Suppressor macrophage (primary cell): Measurements from ENCODE around the gene RTCB.
"Not testable (repeated sequence)": the region's sequence is repeated elsewhere in the genome, so short reads cannot be mapped to it uniquely, and the experiment has no call there.

ENCODE experiments used
- DNase-seq, 4 experiments: peaks; one replicate each; pipeline ENCODE4 v3.0.0-alpha.2; 2020 to 2022

RTCB gene

GRCh38 chr22:32389685-32390084 lies 22.4 kb downstream of the RTCB start:
- DNase-seq, result peak; percentile 2 to 55 (median 28)

DNA sequence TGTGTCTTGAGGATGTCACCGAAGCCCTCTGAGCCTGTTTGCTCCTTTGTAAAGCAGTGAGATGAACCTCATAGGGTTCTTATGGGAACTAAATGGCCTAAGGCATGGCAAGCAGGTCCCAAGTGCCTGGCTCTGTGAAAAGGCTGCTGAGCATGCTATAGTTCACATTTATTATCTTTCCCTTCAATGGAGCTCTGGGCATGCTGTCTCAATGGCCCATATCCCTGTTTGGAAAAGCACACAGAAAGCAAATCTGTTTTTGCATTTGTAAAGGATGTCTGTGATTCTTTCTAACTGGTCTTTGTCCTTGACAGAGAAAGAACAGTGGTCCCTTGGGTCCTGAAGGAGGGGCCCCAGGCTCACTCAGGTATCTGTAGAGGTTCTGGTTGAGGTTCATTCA lies 26.4 kb downstream of the RTCB start:
- no peak for DNase-seq

DNA sequence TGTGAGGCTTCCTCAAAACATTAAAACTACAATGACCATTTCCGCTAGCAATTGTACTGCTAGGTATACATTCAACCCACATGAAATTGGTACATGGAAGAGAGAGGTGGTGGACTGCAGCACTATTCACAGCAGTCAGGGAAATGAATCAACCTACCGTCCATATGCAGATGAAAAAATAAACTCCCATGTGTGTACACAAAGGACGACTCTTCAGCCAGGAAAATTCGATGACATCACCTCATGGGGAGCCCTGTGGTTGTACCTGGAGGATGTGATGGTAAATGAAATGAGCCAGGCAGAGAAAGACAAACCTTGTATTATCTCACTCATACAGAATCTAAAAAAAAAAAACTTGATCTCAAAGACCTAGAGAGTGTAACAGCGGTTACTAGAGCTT lies 31.1 kb downstream of the RTCB start:
- no peak for DNase-seq

GRCh38 chr22:32378707-32379272 lies 33.3 kb downstream of the RTCB start:
- DNase-seq, result peak; percentile 55 to 64 (median 58)

GRCh38 chr22:32376681-32377080 lies 35.4 kb downstream of the RTCB start:
- no peak for DNase-seq

- no peak for DNase-seq
Observed at GRCh38 chr22:32375678-32376450, 36.2 kb downstream of the RTCB start.

GRCh38 chr22:32364210-32364609 lies 47.8 kb downstream of the RTCB start:
- no peak for DNase-seq

GRCh38 chr22:32361257-32361656 lies 50.8 kb downstream of the RTCB start:
- DNase-seq, result no peak

DNA sequence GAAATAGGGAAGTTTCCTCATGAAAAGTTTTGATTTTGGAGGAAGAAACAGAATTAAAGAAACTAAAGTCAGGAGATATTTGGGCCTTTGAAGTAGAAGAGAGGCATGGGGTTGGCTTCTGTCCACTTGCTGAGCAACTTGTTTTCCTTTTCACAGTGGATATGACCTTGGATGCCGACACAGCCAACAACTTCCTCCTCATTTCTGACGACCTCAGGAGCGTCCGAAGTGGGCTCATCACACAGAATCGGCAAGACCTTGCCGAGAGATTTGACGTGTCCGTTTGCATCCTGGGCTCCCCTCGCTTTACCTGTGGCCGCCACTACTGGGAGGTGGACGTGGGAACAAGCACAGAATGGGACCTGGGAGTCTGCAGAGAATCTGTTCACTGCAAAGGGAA lies 52.0 kb downstream of the RTCB start:
- DNase-seq, result not testable (repeated sequence)

GRCh38 chr22:32357567-32357966 lies 54.5 kb downstream of the RTCB start, which contains the start of gene RFPL3:
Gene RFPL3 (plus strand): TSS chr22:32357867. CDS start chr22:32358072, 205 bp downstream.
- DNase-seq, result not testable (repeated sequence)

GRCh38 chr22:32355760-32356159 lies 56.3 kb downstream of the RTCB start:
- no peak for DNase-seq

DNA sequence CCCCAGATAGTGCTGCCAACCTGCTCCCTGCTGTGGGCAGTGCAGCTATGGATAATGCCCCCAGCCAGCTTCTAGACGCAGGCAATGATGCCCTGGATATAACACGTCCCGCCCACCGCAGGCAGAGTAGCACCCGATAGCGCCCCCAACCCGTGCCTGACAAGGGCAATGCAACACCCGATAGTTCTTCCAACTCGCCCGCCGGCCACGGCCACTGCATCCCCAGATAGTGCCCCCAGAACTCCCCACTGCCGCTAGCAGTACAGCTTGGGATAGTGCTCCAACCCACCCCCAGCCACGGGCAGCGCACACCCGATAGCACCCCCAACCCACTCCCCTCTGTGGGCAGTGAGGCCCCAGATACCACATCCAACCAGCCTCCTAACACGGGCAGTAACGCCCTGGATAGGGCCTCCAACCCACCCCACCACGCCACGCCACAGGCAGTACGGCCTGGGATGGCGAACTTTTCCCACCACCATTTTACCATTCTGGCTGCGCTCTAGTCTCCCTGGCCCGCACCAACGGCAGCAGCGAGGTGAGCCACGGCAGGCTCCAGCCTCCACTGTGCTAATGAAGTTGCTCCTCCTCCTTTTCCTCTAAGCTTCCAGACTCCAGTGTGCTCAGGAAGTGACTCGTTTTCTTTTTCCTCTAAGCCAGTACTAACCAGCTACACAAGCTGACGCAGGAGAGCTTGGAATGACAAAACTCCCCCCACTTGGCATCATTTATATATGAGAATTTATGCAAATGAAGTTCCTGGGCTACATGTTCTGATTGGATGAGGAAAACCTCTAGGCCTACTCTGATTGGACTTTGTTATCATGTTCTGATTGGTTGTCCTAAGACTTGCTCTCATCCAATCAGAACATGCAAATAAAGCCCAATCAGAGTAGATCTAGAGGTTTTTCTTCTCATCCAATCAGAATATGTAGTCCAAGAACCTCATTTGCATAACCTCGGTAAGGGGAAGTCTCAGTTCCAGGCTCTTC lies 57.4 kb downstream of the RTCB start:
- peak in 1 of 4 experiments; percentile 2 for DNase-seq

GRCh38 chr22:32353840-32354239 lies 58.2 kb downstream of the RTCB start:
- no peak for DNase-seq

DNA sequence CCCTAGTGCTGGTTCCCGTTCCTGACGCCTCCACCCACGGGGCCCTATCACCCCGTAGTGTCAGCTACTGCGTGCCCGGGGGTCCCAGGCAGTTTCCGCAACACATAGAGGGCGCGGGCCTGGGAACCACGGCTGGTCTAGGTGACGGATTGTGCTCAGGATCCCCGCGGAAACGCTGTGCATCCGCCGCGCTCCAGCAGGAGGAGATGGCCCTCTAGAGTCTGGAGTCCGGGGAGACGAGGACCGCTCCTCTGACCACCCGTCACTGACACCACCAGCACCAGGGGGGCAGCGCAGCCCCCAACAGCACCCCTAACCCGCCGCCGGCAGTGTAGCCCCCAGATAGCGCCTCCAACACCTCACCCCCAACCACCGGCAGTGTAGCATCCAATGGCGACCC lies 58.8 kb downstream of the RTCB start:
- no peak for DNase-seq

- DNase-seq, result no peak
Observed at GRCh38 chr22:32352681-32353080, 59.4 kb downstream of the RTCB start.

- DNase-seq, result not testable (repeated sequence)
Observed at GRCh38 chr22:32351875-32352274, 60.2 kb downstream of the RTCB start.

DNA sequence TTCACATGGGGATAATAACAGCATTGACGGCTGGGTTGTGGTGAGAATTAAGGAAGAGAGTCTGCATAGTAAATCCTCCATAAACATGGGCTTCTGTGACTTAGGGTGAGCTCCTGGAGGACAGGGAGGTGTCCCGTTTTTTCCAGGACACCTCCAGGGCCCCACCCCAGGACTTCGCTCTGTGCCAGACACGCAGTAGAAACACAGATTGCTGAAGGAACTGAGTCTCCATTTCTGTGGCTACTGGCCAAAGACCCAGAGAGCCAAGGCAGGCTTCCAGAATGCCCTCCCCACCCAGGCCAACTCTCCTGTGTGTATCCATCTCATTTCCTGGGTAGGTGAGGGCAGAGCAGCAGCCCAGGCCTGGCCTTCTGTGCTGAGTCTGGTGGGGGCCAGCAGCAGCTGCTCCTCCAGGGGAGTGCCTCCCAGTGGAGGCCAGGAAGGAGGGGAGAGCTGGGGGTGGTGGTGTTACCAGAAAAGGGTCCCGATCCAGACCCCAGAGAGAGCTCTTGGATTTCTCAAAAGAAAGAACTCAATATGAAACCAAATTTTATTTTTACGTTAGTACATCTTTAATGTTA lies 63.9 kb downstream of the RTCB start:
- DNase-seq, result no peak

GRCh38 chr22:32343941-32344340 lies 68.1 kb downstream of the RTCB start:
- DNase-seq, result no peak

- no peak for DNase-seq
Observed at GRCh38 chr22:32342977-32343376, 69.1 kb downstream of the RTCB start.

GRCh38 chr22:32341122-32341740 lies 70.8 kb downstream of the RTCB start:
- no peak for DNase-seq

- no peak for DNase-seq
Observed at GRCh38 chr22:32340411-32340810, 71.6 kb downstream of the RTCB start.
